ENCODE measurements around the gene POLN. TPM values are rescaled to one million over a fixed set of nuclear protein-coding genes. Genes with fewer than 3 reads are reported as not detected.
A peak's percentile ranks its signal among the peaks of the same experiment; 100 is the strongest.

Gene POLN
- total RNA-seq, 3 donors from 2014 or later (not counting 1 experiment from before 2014, with no cell fraction given) = 2.6 to 6.9 (median 3.3) TPM

DNA sequence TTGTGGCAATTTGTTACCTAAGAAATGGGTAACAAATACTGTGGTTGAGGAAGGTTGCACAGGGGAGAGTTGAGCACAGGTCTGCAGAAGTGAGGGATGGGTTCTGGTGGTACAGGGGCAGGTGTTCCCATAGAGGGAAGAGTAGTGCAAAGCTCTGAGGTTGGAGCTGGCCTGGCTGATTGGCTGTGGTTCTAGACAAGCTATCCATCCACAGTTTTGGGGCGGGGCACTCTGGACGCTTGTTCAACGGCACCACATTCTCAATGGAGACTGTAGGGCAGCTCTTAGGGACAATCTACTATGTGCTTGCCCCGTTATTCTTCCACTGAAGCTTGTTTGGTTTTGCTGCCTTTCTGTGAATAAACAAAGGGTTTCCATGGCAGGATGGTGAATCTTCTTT is 147.4 kb downstream of the POLN start:
- no peaks in the 10 kb centered on the region for H3K36me3 ChIP-seq (ENCODE audit: control insufficient read depth, insufficient read depth, low read length)
- H3K9me3 ChIP-seq (ENCODE audit: control insufficient read depth, insufficient read depth, low read length) = no peaks in the 10 kb centered on the region
- no peaks in the 10 kb centered on the region for H3K27me3 ChIP-seq (ENCODE audit: control insufficient read depth, insufficient read depth, low read length)
- Mint-ChIP-seq H3K4me1 (no peaks in the 10 kb centered on the region), H3K27ac (no peak overlapping the region), H3K4me3 (no peak overlapping the region), H3K9me3 (peaks cover 0 to 6% of the 10 kb centered on the region in 2 donors), H3K27me3 (ENCODE audit: low read depth in 2 of 2) (peaks cover 11 to 12% of the 10 kb centered on the region in 2 donors), H3K36me3 (no peaks in the 10 kb centered on the region)
- intact Hi-C loops (cut with micrococcal nuclease) = no loop called here
- H3K4me1 ChIP-seq (ENCODE audit: control insufficient read depth, insufficient read depth, low read length) = no peaks in the 10 kb centered on the region
- 91% methylated on average over 4 of the region's 4 CpGs for WGBS (ENCODE audit: insufficient coverage)
- DNase-seq (no peak), ATAC-seq (no peak)
- no peak for TF ChIP-seq CTCF (IDR thresholded peaks at IDR 0.05)
- H3K4me3 ChIP-seq (ENCODE audit: low read length) = no peak overlapping the region
- no peak overlapping the region for H3K27ac ChIP-seq (ENCODE audit: low read length)

GRCh38 chr4:2093265-2093664 is 148.7 kb downstream of the POLN start:
- Mint-ChIP-seq H3K27me3 (ENCODE audit: low read depth in 2 of 2) (peaks cover 0 to 6% of the 10 kb centered on the region in 2 donors), H3K27ac (no peak overlapping the region), H3K4me1 (no peaks in the 10 kb centered on the region), H3K36me3 (no peaks in the 10 kb centered on the region), H3K4me3 (no peak overlapping the region), H3K9me3 (peaks cover 0 to 6% of the 10 kb centered on the region in 2 donors)
- no peaks in the 10 kb centered on the region for H3K27me3 ChIP-seq (ENCODE audit: control insufficient read depth, insufficient read depth, low read length)
- H3K9me3 ChIP-seq (ENCODE audit: control insufficient read depth, insufficient read depth, low read length) = no peaks in the 10 kb centered on the region
- H3K4me1 ChIP-seq (ENCODE audit: control insufficient read depth, insufficient read depth, low read length) = no peaks in the 10 kb centered on the region
- no peaks in the 10 kb centered on the region for H3K36me3 ChIP-seq (ENCODE audit: control insufficient read depth, insufficient read depth, low read length)
- no peak for TF ChIP-seq CTCF (IDR thresholded peaks at IDR 0.05)
- H3K4me3 ChIP-seq (ENCODE audit: low read length) = no peak overlapping the region
- 90% methylated on average over 6 of the region's 6 CpGs for WGBS (ENCODE audit: insufficient coverage)
- no peak overlapping the region for H3K27ac ChIP-seq (ENCODE audit: low read length)
- peak in 1 of 2 donors; percentile 7 for DNase-seq
- ATAC-seq = no peak
- intact Hi-C loops (cut with micrococcal nuclease) = no loop called here

- intact Hi-C loops (cut with micrococcal nuclease) = no loop called here
- no peak for TF ChIP-seq CTCF (IDR thresholded peaks at IDR 0.05)
- peaks cover 0 to 6% of the 10 kb centered on the region in 2 donors for H3K9me3 Mint-ChIP-seq
- Histone ChIP-seq H3K36me3 (ENCODE audit: control insufficient read depth, insufficient read depth, low read length) (no peaks in the 10 kb centered on the region), H3K27ac (ENCODE audit: low read length) (no peak overlapping the region), H3K27me3 (ENCODE audit: control insufficient read depth, insufficient read depth, low read length) (no peaks in the 10 kb centered on the region), H3K4me1 (ENCODE audit: control insufficient read depth, insufficient read depth, low read length) (no peaks in the 10 kb centered on the region), H3K4me3 (ENCODE audit: low read length) (no peak overlapping the region), H3K9me3 (ENCODE audit: control insufficient read depth, insufficient read depth, low read length) (no peaks in the 10 kb centered on the region)
- no peaks in the 10 kb centered on the region for H3K4me1 Mint-ChIP-seq
- H3K27ac Mint-ChIP-seq = no peak overlapping the region
- H3K27me3 Mint-ChIP-seq (ENCODE audit: low read depth in 2 of 2) = peaks cover 0 to 6% of the 10 kb centered on the region in 2 donors
- H3K36me3 Mint-ChIP-seq = no peaks in the 10 kb centered on the region
- ATAC-seq (no peak), DNase-seq (no peak)
- H3K4me3 Mint-ChIP-seq = no peak overlapping the region
- WGBS (ENCODE audit: insufficient coverage) = 88% methylated on average over 6 of the region's 6 CpGs
Observed at GRCh38 chr4:2092669-2093053, 149.3 kb downstream of the POLN start.

- Histone ChIP-seq H3K4me1 (ENCODE audit: control insufficient read depth, insufficient read depth, low read length) (no peaks in the 10 kb centered on the region), H3K27me3 (ENCODE audit: control insufficient read depth, insufficient read depth, low read length) (no peaks in the 10 kb centered on the region), H3K9me3 (ENCODE audit: control insufficient read depth, insufficient read depth, low read length) (no peaks in the 10 kb centered on the region), H3K36me3 (ENCODE audit: control insufficient read depth, insufficient read depth, low read length) (no peaks in the 10 kb centered on the region), H3K27ac (ENCODE audit: low read length) (no peak overlapping the region), H3K4me3 (ENCODE audit: low read length) (no peak overlapping the region)
- Mint-ChIP-seq H3K9me3 (peaks cover 0 to 6% of the 10 kb centered on the region in 2 donors), H3K4me1 (no peaks in the 10 kb centered on the region), H3K4me3 (no peak overlapping the region), H3K27ac (no peak overlapping the region), H3K27me3 (ENCODE audit: low read depth in 2 of 2) (peaks cover 0 to 6% of the 10 kb centered on the region in 2 donors), H3K36me3 (no peaks in the 10 kb centered on the region)
- 93% methylated on average over 15 of the region's 15 CpGs for WGBS (ENCODE audit: insufficient coverage)
- intact Hi-C loops (cut with micrococcal nuclease) = no loop called here
- ATAC-seq (peak in 1 of 3 donors; percentile 28), DNase-seq (no peak)
- no peak for TF ChIP-seq CTCF (IDR thresholded peaks at IDR 0.05)
Observed at GRCh38 chr4:2091990-2092668, 149.8 kb downstream of the POLN start.

Data from natural killer cell (primary cell).